RWPE2 (cell line): ENCODE measurements around the gene PBX3.
"Not testable (repeated sequence)": the region's sequence is repeated elsewhere in the genome, so short reads cannot be mapped to it uniquely, and the experiment has no call there.

ENCODE experiments used
- ATAC-seq: fragments of 200-7000 bp; cut with Tn5 transposase; 3 replicates; pipeline ENCODE4 v1.9.1; 2021; ENCODE audit warnings: low read depth
- DNase-seq: peaks from one replicate; pipeline ENCODE4 v3.0.0-alpha.2; 2020; ENCODE audit warnings: low spot score
- H3K27ac ChIP-seq: fragments of 450-650 bp; 2 replicates; pipeline ENCODE4 v1.5.1; 2017; ENCODE audit warnings: mild to moderate bottlenecking; ENCODE audit not compliant: poor library complexity, severe bottlenecking
- H3K27me3 ChIP-seq: fragments of 250-450 bp; sonication (Bioruptor Pico); 2 replicates; pipeline ENCODE4 v1.5.1; 2021; ENCODE audit warnings: mild to moderate bottlenecking, moderate library complexity; ENCODE audit not compliant: insufficient read depth, poor library complexity, severe bottlenecking
- H3K36me3 ChIP-seq: fragments of 250-450 bp; sonication (Bioruptor Pico); 2 replicates; pipeline ENCODE4 v1.5.1; 2020; ENCODE audit warnings: low read depth, mild to moderate bottlenecking, moderate library complexity
- H3K4me1 ChIP-seq: fragments of 250-450 bp; sonication (Bioruptor Pico); 2 replicates; pipeline ENCODE4 v1.5.1; 2021; ENCODE audit warnings: mild to moderate bottlenecking, moderate library complexity; ENCODE audit not compliant: insufficient read depth, poor library complexity, severe bottlenecking
- H3K4me3 ChIP-seq: fragments of 250-450 bp; sonication (Bioruptor Pico); 2 replicates; pipeline ENCODE4 v1.5.1; 2021; ENCODE audit warnings: mild to moderate bottlenecking, moderate library complexity; ENCODE audit not compliant: severe bottlenecking
- H3K9me3 ChIP-seq: fragments of 250-450 bp; sonication (Bioruptor Pico); 2 replicates; pipeline ENCODE4 v1.5.1; 2021; ENCODE audit warnings: mild to moderate bottlenecking, moderate library complexity; ENCODE audit not compliant: severe bottlenecking
- CTCF ChIP-seq: fragments of 450-650 bp; IDR thresholded peaks from one replicate; pipeline ENCODE4 v1.5.1; 2017; ENCODE audit warnings: mild to moderate bottlenecking, moderate library complexity; ENCODE audit not compliant: poor library complexity, severe bottlenecking

Gene PBX3

GRCh38 chr9:125820100-125820804, 73.1 kb downstream of the PBX3 start:
- Histone ChIP-seq H3K4me1 (peaks cover 7% of the 10 kb centered on the region), H3K4me3 (no peak overlapping the region), H3K9me3 (no peaks in the 10 kb centered on the region), H3K27ac (no peak overlapping the region), H3K36me3 (no peaks in the 10 kb centered on the region), H3K27me3 (no peaks in the 10 kb centered on the region)
- ATAC-seq (no peak), DNase-seq (no peak)
- TF ChIP-seq CTCF: no peak

- DNase-seq (no peak), ATAC-seq (no peak)
These were observed 73.9 kb downstream of the PBX3 start for GRCh38 chr9:125821078-125821477.

GRCh38 chr9:125822160-125822559, 75.0 kb downstream of the PBX3 start:
- no peak for ATAC-seq
- Histone ChIP-seq H3K27ac (no peak overlapping the region), H3K4me3 (no peak overlapping the region), H3K4me1 (no peaks in the 10 kb centered on the region), H3K36me3 (no peaks in the 10 kb centered on the region), H3K27me3 (no peaks in the 10 kb centered on the region), H3K9me3 (no peaks in the 10 kb centered on the region)
- TF ChIP-seq CTCF: no peak
- DNase-seq: no peak

More at GRCh38 chr9:125821078-125821477, 73.9 kb downstream of the PBX3 start:
- Histone ChIP-seq H3K4me1 (no peaks in the 10 kb centered on the region), H3K36me3 (no peaks in the 10 kb centered on the region), H3K27ac (no peak overlapping the region), H3K4me3 (no peak overlapping the region), H3K9me3 (no peaks in the 10 kb centered on the region), H3K27me3 (no peaks in the 10 kb centered on the region)
- no peak for TF ChIP-seq CTCF

- no peak for DNase-seq
- Histone ChIP-seq H3K4me1 (no peaks in the 10 kb centered on the region), H3K36me3 (no peaks in the 10 kb centered on the region), H3K9me3 (no peaks in the 10 kb centered on the region), H3K4me3 (no peak overlapping the region), H3K27me3 (no peaks in the 10 kb centered on the region), H3K27ac (no peak overlapping the region)
- no peak for ATAC-seq
- no peak for TF ChIP-seq CTCF
These were observed 75.7 kb downstream of the PBX3 start for GRCh38 chr9:125822902-125823301.

- H3K27ac ChIP-seq, DNase-seq, H3K36me3 ChIP-seq, H3K9me3 ChIP-seq, H3K27me3 ChIP-seq, H3K4me3 ChIP-seq, ATAC-seq, H3K4me1 ChIP-seq: not testable (repeated sequence)
These were observed 76.8 kb downstream of the PBX3 start for GRCh38 chr9:125823874-125824406.
